LNCAP (cell line): ENCODE measurements around the gene LYPD8.

ENCODE experiments used
- CTCF ChIP-seq: fragments of 450-650 bp; IDR thresholded peaks from 2 replicates; pipeline ENCODE4 v1.5.1; 2017; ENCODE audit warnings: mild to moderate bottlenecking

The LYPD8 gene

GRCh38 chr1:248791010-248791409 is 35.5 kb upstream of the LYPD8 start:
- no peak for TF ChIP-seq CTCF

- TF ChIP-seq CTCF: no peak
These were observed 34.9 kb upstream of the LYPD8 start for GRCh38 chr1:248790456-248790855.

DNA sequence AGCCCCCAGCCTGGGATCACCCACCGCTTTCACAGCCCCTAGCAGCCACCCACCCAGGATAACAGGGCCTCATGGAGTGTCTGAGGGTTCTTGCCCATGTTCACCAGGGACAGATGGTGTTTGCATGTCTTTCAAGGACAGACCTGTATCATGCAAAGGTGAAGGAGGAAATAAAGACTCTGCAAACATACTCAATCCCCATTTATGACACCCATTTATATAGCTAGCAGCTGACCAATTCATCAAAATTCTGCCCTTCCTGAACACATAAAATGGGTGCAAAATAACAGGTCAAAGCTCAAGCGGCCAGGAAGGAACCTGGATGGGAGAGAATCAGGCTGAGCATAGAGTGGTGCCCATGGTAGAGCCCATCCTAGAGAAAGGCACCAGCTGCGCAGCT is 32.8 kb upstream of the LYPD8 start:
- no peak for TF ChIP-seq CTCF

DNA sequence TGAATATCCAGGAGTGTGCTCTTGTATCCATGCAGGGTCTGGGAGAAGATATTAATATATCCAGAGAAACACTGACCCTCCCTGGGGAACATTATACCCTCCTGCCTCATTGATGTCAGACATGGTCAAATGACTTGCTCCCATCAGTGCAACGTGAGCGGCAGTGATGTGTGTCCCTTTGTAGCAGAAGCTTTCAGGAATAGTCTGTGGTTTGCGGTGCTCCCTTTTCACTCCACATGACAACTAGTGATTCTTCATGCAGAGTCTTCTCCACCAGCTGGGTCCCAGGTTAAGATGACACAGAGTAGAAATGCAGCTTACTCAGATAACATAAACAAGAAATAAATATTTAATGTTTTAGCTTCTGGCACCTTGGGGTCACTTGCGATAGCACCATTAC is 31.9 kb upstream of the LYPD8 start:
- no peak for TF ChIP-seq CTCF

GRCh38 chr1:248786156-248786555 is 30.6 kb upstream of the LYPD8 start:
- no peak for TF ChIP-seq CTCF

GRCh38 chr1:248783367-248783766 is 27.8 kb upstream of the LYPD8 start:
- no peak for TF ChIP-seq CTCF

DNA sequence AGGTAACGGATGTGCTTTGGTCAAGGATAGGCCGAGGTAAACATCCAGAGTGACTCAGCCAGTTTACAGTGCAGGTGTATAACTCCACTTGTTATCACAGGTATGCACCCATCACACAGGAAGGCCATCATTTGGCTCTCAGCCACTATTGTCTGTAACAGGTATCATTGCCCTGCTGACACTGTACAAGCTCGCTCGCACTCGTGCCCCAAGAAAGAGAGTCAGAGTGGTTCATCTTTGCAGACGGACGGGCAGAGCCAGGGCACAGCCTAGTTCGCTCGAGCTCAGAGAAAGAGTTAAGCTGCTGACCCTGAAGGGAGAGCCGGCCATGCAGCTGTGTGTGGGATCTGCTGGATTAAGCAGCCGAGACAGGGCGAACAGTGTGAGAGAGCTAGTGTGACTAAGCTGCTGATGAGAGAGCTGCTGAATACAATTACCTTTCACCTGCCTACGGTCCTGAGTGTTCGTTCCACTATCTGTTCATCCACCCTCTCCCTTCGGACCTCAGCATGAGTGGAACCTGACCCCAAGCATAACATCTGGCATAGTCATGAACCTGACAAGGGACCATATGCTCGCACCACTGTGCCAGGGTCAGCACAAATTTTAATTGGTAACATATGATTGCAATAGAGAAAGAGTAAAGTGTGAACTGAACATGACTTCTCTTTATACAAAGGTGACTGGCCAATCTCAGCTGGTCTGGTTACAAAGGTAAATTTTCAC is 27.0 kb upstream of the LYPD8 start:
- no peak for TF ChIP-seq CTCF

DNA sequence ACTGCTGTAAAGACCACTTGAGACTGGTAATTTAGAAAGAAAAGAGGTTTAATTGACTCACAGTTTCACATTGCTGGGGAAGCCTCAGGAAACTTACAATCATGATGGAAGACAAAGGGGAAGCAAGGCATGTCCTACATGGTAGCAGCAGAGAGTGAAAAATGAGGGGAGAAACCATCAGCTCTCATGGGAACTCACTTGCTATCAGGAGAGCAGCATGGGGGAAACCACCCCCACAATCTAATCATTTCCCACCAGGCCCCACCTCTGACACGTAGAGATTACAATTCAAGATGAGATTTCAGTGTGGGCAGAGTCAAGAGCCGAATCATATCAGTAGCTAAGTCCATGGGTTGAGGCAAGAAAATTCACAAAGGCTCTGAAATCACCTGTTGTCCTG is 23.8 kb upstream of the LYPD8 start:
- no peak for TF ChIP-seq CTCF
